T47D (cell line): ENCODE results near the gene OR5D16.
A peak's percentile ranks its signal among the peaks of the same experiment; 100 is the strongest.
"Not testable (repeated sequence)": the region's sequence is repeated elsewhere in the genome, so short reads cannot be mapped to it uniquely, and the experiment has no call there.

ENCODE experiments used
- DNase-seq, 2 experiments: peaks; one replicate each; pipeline versions ENCODE4 v3.0.0 to v3.0.0-alpha.2; 2011 to 2012; ENCODE audit warnings: low read depth in 1 of 2, low spot score in 1 of 2
- JUND ChIP-seq: IDR thresholded peaks from 2 replicates; pipeline ENCODE4 v1.6.1; 2012; ENCODE audit warnings: low read depth
- in situ Hi-C: cut with HindIII; loops from 2 replicates; pipeline ENCODE4 v1.10.0; 2016; ENCODE audit warnings: low sequenced_read_pairs, low pct_unique_long_range_greater_than_20kb

The OR5D16 gene

DNA sequence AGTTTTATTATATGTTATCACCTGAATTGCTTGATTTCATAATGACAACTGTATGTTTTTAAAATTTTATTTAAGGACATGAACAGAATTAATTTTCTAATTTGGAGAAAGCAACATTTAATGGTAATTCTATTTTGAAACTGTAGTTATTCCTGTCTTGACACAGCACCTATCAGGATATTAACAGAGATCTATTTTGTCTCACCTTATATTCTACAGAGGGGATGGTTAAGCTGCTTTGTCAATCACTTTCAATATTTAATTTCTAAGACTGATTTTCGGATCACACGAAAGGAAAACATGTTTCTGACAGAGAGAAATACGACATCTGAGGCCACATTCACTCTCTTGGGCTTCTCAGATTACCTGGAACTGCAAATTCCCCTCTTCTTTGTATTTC is at the start of gene OR5D16:
Gene OR5D16, plus strand, starts transcription at position 301 of the 400 bp plus-strand sequence. Its CDS starts 0 bp downstream, at position 301.
- in situ Hi-C loops: no loop called here
- TF ChIP-seq JUND: no peak
- no peak for DNase-seq

GRCh38 chr11:55791606-55792005 is 46.9 kb upstream of the OR5D16 start:
- no peak for TF ChIP-seq JUND
- DNase-seq: no peak
- in situ Hi-C loops: no loop called here

DNA sequence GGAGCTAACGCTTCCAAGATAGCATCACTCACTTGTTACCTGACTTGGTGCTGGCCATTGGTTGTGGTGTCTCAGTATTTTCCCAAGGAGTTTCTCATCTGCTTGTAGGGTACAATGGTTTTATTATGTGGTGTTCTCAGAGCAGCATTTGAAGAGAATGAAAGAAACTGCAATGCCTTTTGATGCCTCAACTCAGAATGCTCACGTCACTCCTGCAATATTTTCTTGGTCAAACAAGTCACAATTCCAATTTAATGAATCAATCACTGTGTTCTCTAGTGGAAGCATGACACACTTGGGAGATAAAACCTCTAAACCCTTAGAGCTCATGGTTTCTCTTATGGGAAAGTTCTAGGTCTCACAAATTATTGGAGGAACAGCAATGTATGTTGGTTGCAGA is 45.2 kb upstream of the OR5D16 start:
- in situ Hi-C loops: no loop called here
- TF ChIP-seq JUND: no peak
- no peak for DNase-seq

DNA sequence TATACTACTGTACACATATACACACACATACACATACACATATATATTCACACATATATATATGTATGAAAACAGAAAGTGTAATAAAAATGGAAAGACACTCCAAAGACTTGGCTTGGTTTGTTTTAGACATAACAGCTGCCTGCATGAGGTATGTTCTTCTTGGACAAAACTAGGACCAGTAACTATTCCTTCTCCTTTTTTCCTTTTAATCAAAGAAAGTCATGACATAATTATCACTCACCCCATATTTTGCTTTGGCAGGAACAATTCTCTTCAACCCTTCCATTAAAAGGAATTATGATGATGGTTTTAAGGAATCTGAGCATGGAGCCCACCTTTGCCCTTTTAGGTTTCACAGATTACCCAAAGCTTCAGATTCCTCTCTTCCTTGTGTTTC is 43.3 kb upstream of the OR5D16 start, which contains the start of gene OR5D14:
Gene OR5D14, plus strand, starts transcription at position 301 of the 400 bp plus-strand sequence. Its CDS starts 0 bp downstream, at position 301.
- TF ChIP-seq JUND: no peak
- no peak for DNase-seq
- in situ Hi-C loops: no loop called here

DNA sequence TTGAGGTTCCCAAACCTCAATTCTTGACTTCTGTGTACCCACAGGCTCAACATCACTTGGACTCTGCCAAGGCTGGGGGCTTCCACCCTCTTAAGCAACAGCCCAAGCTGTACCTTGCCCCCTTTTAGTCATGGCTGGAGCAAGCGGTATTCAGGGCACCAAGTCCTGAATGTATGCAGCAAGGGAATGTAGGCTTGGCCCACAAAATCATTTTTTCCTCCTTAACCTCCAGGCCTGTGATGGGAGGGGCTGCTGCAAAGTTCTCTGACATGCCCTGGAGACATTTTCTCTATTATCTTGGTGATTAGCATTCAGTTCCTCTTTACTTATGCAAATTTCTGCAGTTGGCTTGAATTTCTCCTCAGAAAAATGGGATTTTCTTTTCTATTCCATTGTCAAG is 32.3 kb upstream of the OR5D16 start:
- TF ChIP-seq JUND: no peak
- no peak for DNase-seq
- in situ Hi-C loops: no loop called here

- TF ChIP-seq JUND: no peak
- in situ Hi-C loops: no loop called here
- no peak for DNase-seq
Measured at GRCh38 chr11:55811067-55811466, 27.5 kb upstream of the OR5D16 start, which contains the start of gene OR5L1. OR5L1 (plus strand) TSS chr11:55811367; CDS start chr11:55811467, 100 bp downstream.

- in situ Hi-C loops: no loop called here
Measured at GRCh38 chr11:55819330-55819729, 19.2 kb upstream of the OR5D16 start, which contains the start of gene OR5D18. OR5D18 (plus strand) TSS chr11:55819630; CDS start chr11:55819630, 0 bp downstream.

DNA sequence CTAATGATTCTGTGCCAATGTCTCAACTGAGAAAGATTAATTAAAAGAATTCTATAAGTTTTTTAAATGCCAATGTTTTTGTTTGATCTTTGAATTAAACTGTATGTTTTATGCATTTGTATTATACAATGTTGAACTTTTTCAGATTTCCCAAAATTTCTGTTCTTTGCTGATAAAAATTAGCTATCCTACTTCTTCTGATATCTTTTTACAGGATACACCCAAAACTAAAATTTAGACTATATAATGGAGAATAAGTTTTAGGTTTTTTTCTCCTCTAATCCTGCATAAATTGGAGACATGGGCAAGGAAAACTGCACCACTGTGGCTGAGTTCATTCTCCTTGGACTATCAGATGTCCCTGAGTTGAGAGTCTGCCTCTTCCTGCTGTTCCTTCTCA is 11.6 kb upstream of the OR5D16 start, which contains the start of gene OR5L2:
Gene OR5L2, plus strand, starts transcription at position 301 of the 400 bp plus-strand sequence. Its CDS starts 0 bp downstream, at position 301.
- DNase-seq: no peak
- no peak for TF ChIP-seq JUND
- in situ Hi-C loops: no loop called here

More at GRCh38 chr11:55819330-55819729, 19.2 kb upstream of the OR5D16 start, which contains the start of gene OR5D18:
- no peak for DNase-seq
- TF ChIP-seq JUND: no peak

DNA sequence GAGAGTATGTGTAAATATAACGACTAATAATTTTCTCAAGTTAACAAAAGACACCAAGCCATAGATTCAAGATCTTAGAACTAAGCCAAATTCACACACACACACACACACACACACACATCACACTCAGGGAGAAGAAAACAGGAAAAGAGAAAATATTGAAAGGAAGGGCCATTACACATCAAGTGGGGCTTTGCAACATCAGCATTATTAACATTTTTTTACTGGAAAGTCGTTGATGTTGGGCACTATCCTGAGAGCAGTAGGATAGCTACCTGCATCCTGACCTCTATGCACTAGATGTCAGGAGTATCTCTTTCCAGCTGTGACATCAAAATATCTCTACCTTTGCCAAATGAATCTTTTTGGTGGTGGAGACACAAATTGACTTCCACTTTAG is 8.9 kb downstream of the OR5D16 start:
- TF ChIP-seq JUND: no peak
- DNase-seq: no peak
- in situ Hi-C loops: no loop called here

DNA sequence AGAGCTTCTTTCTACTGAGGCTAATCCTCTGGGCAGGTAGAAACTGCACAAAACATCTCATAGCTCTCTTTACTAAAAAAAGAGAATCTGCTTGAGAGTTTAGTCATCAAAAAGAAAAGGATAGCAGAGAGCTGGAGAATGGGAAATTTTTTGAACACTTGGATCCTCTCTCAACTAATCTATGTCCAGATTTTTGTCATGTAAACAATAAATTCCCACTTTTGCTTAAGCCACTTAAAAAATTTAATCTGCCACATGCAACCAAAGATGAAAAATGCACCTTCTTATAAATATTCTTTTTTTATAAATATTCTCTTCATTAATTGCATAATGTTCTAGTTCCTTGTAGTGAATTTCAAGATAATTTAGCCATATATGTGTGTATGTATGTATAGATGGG is 10.5 kb downstream of the OR5D16 start:
- TF ChIP-seq JUND: no peak
- no peak for DNase-seq
- in situ Hi-C loops: no loop called here

GRCh38 chr11:55852141-55852540 is 13.6 kb downstream of the OR5D16 start:
- in situ Hi-C loops: no loop called here
- no peak for DNase-seq
- no peak for TF ChIP-seq JUND

- TF ChIP-seq JUND: no peak
- in situ Hi-C loops: no loop called here
- no peak for DNase-seq
Measured at GRCh38 chr11:55854704-55855103, 16.2 kb downstream of the OR5D16 start.

GRCh38 chr11:55867354-55867753 is 28.8 kb downstream of the OR5D16 start:
- DNase-seq, in situ Hi-C loops: not testable (repeated sequence)

DNA sequence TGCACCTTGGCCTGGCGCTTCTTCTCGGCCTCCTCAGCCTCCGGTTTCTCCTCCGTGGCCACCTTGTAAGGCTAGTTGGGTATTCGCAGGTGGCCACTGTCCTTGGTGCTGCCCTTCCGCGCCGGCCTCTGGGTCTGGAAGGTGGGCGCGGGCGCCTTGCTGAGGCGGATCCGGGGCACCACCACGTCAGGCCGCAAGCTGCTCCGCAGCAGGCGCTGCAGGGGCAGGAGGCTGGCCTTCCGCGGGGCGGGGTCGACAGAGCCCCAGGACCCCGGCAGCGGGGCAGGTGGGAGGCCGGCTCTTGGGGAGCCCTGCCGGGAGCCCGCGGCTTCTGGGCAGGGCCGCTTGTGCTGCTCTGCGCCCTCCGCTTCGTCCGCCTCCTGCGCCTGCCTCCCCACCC is 34.2 kb downstream of the OR5D16 start:
- in situ Hi-C loops: not testable (repeated sequence)
- peak in 1 of 2 experiments; percentile 36 for DNase-seq

GRCh38 chr11:55873146-55873545 is 34.6 kb downstream of the OR5D16 start:
- in situ Hi-C loops, DNase-seq: not testable (repeated sequence)

- in situ Hi-C loops: not testable (repeated sequence)
Measured at GRCh38 chr11:55882997-55883396, 44.4 kb downstream of the OR5D16 start, which contains the start of gene TRIM51. TRIM51 (plus strand) TSS chr11:55883297; CDS start chr11:55885429, 2,132 bp downstream.

DNA sequence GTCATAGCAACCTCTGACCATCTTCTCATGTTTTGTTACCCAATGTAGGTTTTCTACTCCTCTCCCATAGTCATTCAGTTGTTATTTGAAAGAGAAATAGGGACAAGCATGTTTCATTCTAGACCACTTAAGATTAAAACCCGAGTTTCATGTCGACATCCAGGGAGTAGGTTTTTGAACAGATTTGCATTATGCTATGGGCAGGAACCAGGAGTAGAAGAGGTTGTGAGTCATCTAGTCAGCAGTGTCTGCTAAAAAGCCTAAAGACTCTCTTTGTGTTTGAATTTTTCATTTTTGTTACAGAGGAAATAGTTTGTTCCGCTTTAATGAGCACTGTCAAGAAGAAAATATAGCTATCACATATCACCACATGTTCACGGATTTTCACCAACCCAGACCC is 46.4 kb downstream of the OR5D16 start:
- DNase-seq, in situ Hi-C loops: not testable (repeated sequence)

More at GRCh38 chr11:55882997-55883396, 44.4 kb downstream of the OR5D16 start, which contains the start of gene TRIM51:
- not testable (repeated sequence) for DNase-seq

- in situ Hi-C loops, DNase-seq: not testable (repeated sequence)
Measured at GRCh38 chr11:55885481-55885880, 46.9 kb downstream of the OR5D16 start.
